Kidney (tissue), 14 donors: Measurements from ENCODE around the gene MAN2A2. TPM values are rescaled to one million over a fixed set of nuclear protein-coding genes. Genes with fewer than 3 reads are reported as not detected.

Source experiments
- DNase-seq, 5 donors: peaks; one replicate each; pipeline ENCODE4 v3.0.0-alpha.2; 2013 to 2020
- FAIRE-seq: peaks from 2 replicates; lab custom pipeline; 2012; peaks lifted over from hg19 to GRCh38; lab: Jason Lieb, UNC
- H3K27ac ChIP-seq, 2 donors: one replicate each; pipeline ENCODE4 v1.7.0; 2013; ENCODE audit warnings: low read depth in 2 of 2, low read length in 2 of 2, inconsistent platforms in 1 of 2
- H3K27me3 ChIP-seq: one replicate; pipeline ENCODE4 v1.7.1; 2013; ENCODE audit warnings: low read length, inconsistent platforms; ENCODE audit not compliant: control insufficient read depth, insufficient read depth
- H3K36me3 ChIP-seq, 3 donors: one replicate each; pipeline versions ENCODE4 v1.7.0 to v1.7.1; 2013; ENCODE audit warnings: low read length in 3 of 3, control low read depth in 1 of 3, inconsistent platforms in 1 of 3; ENCODE audit not compliant: insufficient read depth in 3 of 3, control insufficient read depth in 2 of 3
- H3K4me1 ChIP-seq, 3 donors: one replicate each; pipeline versions ENCODE4 v1.7.0 to v1.7.1; 2013; ENCODE audit warnings: low read length in 3 of 3, inconsistent platforms in 1 of 3, low read depth in 1 of 3; ENCODE audit not compliant: control insufficient read depth in 2 of 3, insufficient read depth in 2 of 3
- H3K4me3 ChIP-seq, 3 donors: one replicate each; pipeline versions ENCODE4 v1.7.0 to v1.8.1; 2013; ENCODE audit warnings: low read length in 3 of 3, control low read depth in 1 of 3, inconsistent platforms in 1 of 3
- H3K9ac ChIP-seq, 3 donors: one replicate each; pipeline versions ENCODE4 v1.7.0 to v1.7.1; 2013; ENCODE audit warnings: low read length in 3 of 3, control low read depth in 1 of 3, inconsistent platforms in 1 of 3
- H3K9me3 ChIP-seq, 3 donors: one replicate each; pipeline versions ENCODE4 v1.7.0 to v1.7.1; 2013; ENCODE audit warnings: low read length in 3 of 3, control low read depth in 1 of 3, inconsistent platforms in 1 of 3; ENCODE audit not compliant: control insufficient read depth in 2 of 3, insufficient read depth in 1 of 3
- intact Hi-C: fragments of 100-400 bp; cut with DNase I; formaldehyde crosslinking; loops from one replicate; pipeline ENCODE4 v1.11.1; 2022
- polyA plus RNA-seq: library from polyadenylated mRNA; stranded (reverse); fragments of 350-450 nt; fragmentation: Illumina TruSeq; extraction: RNeasy Lipid Tissue Mini Kit (QIAGEN cat#74804); gene quantifications from one replicate; pipeline ENCODE4 v1.2.3, GENCODE V29; 2014; ENCODE audit warnings: low read depth, low replicate concordance; ENCODE audit not compliant: insufficient read depth
- total RNA-seq: library from RNA; stranded (reverse); fragmentation: NEBNext Ultra II Directional; extraction: Animal tissue kit (Norgen Biotek cat#: 25700); gene quantifications from one replicate; pipeline ENCODE4 v1.2.1, GENCODE V29; 2021
- TF ChIP-seq, protein P1 (sequence below): IDR thresholded peaks from 3 replicates; pipeline ENCODE4 v1.5.1; 2012; ENCODE audit warnings: mild to moderate bottlenecking, moderate library complexity, borderline replicate concordance; ENCODE audit not compliant: insufficient read depth; ENCODE audit errors: extremely low read depth
- donor health status: control.
- donor health status: control.
- donor health status: control.
- donor health status: control.
- donor health status: control.
- donor health status: DM: yes; HTN: yes; CAD: no.
- donor health status: Normal renal cell carcinoma (clear cell type).

Gene MAN2A2
- total and polyA plus RNA-seq, 2 donors from 2014 or later = 11.4 to 56.3 TPM

DNA sequence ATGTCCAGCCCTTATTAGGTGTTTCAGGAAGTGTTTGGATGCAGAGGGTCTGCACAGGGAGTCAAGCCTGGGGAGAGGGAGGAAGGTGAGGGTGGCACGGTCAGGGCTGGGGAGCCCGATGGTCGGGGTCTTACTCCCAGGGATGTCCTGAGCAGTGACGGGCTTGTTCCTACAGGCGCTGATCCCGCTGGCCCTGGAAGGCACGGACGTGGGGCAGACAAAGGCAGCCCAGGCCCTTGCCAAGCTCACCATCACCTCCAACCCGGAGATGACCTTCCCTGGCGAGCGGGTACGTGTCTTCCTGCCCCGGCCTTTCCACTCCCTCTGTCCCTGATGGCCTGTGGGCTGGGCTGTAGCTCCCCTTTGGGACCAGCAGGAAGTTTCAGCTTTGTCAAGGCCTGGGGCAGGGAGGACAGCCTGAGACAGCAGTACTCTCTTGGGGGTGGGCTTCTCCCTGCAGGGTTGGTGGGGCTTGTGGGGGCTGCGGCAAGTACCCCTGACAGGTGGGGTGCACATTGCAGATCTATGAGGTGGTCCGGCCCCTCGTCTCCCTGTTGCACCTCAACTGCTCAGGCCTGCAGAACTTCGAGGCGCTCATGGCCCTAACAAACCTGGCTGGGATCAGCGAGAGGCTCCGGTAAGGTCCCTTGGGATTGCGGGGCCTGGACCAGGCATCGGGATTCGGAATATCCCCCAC, 47.0 kb downstream of the MAN2A2 start:
- Histone ChIP-seq H3K27me3 (no peaks in the 10 kb centered on the region), H3K9ac (no peak overlapping the region), H3K27ac (no peak overlapping the region), H3K4me3 (no peak overlapping the region), H3K9me3 (no peaks in the 10 kb centered on the region), H3K36me3 (peaks cover 0 to 25% (median 24%) of the 10 kb centered on the region in 3 donors), H3K4me1 (no peaks in the 10 kb centered on the region)
- DNase-seq (peak in 1 of 5 donors; percentile 71), FAIRE-seq (no peak)
- intact Hi-C loops = no loop called here
- TF ChIP-seq, protein P1, sequence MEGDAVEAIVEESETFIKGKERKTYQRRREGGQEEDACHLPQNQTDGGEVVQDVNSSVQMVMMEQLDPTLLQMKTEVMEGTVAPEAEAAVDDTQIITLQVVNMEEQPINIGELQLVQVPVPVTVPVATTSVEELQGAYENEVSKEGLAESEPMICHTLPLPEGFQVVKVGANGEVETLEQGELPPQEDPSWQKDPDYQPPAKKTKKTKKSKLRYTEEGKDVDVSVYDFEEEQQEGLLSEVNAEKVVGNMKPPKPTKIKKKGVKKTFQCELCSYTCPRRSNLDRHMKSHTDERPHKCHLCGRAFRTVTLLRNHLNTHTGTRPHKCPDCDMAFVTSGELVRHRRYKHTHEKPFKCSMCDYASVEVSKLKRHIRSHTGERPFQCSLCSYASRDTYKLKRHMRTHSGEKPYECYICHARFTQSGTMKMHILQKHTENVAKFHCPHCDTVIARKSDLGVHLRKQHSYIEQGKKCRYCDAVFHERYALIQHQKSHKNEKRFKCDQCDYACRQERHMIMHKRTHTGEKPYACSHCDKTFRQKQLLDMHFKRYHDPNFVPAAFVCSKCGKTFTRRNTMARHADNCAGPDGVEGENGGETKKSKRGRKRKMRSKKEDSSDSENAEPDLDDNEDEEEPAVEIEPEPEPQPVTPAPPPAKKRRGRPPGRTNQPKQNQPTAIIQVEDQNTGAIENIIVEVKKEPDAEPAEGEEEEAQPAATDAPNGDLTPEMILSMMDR = no peak

DNA sequence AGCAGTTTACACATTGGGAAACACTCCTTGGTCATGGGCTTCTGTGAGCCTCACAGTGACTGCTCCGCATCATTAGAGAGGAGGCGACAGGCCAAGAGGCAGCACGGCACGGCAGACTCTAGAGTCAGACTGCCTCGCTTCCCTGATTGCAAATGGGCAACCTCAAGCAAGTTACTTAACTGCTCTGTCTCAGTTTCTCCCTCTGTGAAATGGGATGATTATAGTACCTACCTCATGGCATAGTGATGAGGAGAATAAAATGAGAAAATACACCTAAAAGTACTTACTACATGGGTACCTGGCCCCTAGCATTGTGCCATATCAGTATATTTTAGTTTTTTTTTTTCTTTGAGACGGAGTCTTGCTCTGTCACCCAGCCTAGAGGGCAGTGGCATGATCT, 47.6 kb downstream of the MAN2A2 start:
- DNase-seq (no peak), FAIRE-seq (no peak)
- intact Hi-C loops = no loop called here
- Histone ChIP-seq H3K4me1 (peaks cover 0 to 4% (median 0%) of the 10 kb centered on the region in 3 donors), H3K9ac (no peak overlapping the region), H3K27me3 (no peaks in the 10 kb centered on the region), H3K27ac (no peak overlapping the region), H3K4me3 (no peak overlapping the region), H3K9me3 (no peaks in the 10 kb centered on the region), H3K36me3 (peaks cover 0 to 25% (median 24%) of the 10 kb centered on the region in 3 donors)
- TF ChIP-seq, protein P1 = no peak

DNA sequence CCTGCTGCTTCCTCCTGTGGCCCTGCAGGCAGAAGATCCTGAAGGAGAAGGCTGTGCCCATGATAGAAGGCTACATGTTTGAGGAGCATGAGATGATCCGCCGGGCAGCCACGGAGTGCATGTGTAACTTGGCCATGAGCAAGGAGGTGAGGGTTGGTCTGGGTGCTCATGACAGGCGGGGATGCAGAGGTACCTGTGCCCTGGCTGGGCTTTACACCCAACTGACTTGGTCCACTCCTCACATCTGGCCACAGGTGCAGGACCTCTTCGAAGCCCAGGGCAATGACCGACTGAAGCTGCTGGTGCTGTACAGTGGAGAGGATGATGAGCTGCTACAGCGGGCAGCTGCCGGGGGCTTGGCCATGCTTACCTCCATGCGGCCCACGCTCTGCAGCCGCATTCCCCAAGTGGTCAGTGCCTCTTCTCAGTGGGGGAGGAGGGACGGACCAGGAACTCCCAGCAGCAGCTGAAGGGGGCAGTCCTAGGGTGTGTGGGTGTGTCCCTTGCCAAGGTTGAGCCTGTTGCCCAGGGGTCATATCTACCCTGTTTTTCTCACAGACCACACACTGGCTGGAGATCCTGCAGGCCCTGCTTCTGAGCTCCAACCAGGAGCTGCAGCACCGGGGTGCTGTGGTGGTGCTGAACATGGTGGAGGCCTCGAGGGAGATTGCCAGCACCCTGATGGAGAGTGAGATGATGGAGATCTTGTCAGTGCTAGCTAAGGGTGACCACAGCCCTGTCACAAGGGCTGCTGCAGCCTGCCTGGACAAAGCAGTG, 50.0 kb downstream of the MAN2A2 start:
- H3K36me3 ChIP-seq = peaks cover 0 to 20% (median 16%) of the 10 kb centered on the region in 3 donors
- H3K4me3 ChIP-seq = no peak overlapping the region
- no peak overlapping the region for H3K27ac ChIP-seq
- H3K27me3 ChIP-seq = no peaks in the 10 kb centered on the region
- peaks cover 0 to 12% (median 5%) of the 10 kb centered on the region in 3 donors for H3K4me1 ChIP-seq
- H3K9ac ChIP-seq = no peak overlapping the region
- TF ChIP-seq, protein P1 = no peak
- H3K9me3 ChIP-seq = no peaks in the 10 kb centered on the region
- peak in 1 of 5 donors; percentile 70 for DNase-seq
- intact Hi-C loops = no loop called here
- FAIRE-seq = no peak
